ENCODE results near the gene TSHB. TPM values are rescaled to one million over a fixed set of nuclear protein-coding genes. Genes with fewer than 3 reads are reported as not detected.

TSHB gene
- polyA plus RNA-seq, 3 donors = not detected

DNA sequence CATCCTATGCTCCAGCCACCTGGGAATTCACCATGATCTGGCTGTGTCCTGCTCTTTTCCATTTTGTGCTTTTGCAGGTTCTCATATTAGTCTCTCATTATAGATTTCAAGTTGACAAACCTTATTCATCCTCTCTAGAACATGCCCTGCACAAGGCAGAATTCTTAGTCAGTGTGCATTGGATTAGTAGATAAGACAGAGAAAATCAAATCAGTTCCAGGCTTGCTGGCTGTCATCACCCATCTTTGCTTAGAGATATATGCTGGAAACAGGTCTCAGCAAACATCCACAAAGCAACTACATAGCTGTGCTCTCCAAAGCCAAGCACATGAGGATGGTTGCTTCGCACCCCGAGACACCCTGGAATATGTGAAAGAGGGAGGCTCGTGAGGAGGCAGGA is 34.8 kb downstream of the TSHB start:
- TF ChIP-seq, protein P1, sequence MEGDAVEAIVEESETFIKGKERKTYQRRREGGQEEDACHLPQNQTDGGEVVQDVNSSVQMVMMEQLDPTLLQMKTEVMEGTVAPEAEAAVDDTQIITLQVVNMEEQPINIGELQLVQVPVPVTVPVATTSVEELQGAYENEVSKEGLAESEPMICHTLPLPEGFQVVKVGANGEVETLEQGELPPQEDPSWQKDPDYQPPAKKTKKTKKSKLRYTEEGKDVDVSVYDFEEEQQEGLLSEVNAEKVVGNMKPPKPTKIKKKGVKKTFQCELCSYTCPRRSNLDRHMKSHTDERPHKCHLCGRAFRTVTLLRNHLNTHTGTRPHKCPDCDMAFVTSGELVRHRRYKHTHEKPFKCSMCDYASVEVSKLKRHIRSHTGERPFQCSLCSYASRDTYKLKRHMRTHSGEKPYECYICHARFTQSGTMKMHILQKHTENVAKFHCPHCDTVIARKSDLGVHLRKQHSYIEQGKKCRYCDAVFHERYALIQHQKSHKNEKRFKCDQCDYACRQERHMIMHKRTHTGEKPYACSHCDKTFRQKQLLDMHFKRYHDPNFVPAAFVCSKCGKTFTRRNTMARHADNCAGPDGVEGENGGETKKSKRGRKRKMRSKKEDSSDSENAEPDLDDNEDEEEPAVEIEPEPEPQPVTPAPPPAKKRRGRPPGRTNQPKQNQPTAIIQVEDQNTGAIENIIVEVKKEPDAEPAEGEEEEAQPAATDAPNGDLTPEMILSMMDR (IDR thresholded peaks at IDR 0.05) = no peak
- H3K27ac Mint-ChIP-seq = peak overlapping the region in 1 of 7 donors; percentile 41
- WGBS (ENCODE audit: insufficient coverage) = 100% methylated on average over 1 of the region's 3 CpGs
- peaks cover 13 to 14% of the 10 kb centered on the region in 2 donors for H3K4me1 ChIP-seq (ENCODE audit: control insufficient read depth in 1 of 2, insufficient read depth in 2 of 2, low read length in 2 of 2)
- H3K27ac ChIP-seq (ENCODE audit: low read depth in 1 of 2, low read length in 2 of 2) = no peak overlapping the region
- no peaks in the 10 kb centered on the region for H3K27me3 ChIP-seq (ENCODE audit: control insufficient read depth in 2 of 2, insufficient read depth in 2 of 2, low read length in 2 of 2)
- no peaks in the 10 kb centered on the region for H3K9me3 ChIP-seq (replicated peaks in 1 of 2; ENCODE audit: control insufficient read depth in 1 of 2, insufficient read depth in 1 of 2, low read length in 2 of 2)
- no peak overlapping the region for H2AFZ ChIP-seq (ENCODE audit: insufficient read depth, low read depth, low read length, poor library complexity, severe bottlenecking)
- peaks cover 0 to 1% (median 0%) of the 10 kb centered on the region in 3 donors for H3K27me3 Mint-ChIP-seq (ENCODE audit: low read depth in 3 of 3)
- H3K9ac ChIP-seq (ENCODE audit: insufficient read depth, low read length, poor library complexity, severe bottlenecking) = no peak overlapping the region
- no peak overlapping the region for H3K4me3 Mint-ChIP-seq
- H3K4me3 ChIP-seq (replicated peaks in 1 of 3; ENCODE audit: low read depth in 2 of 3, low read length in 3 of 3) = no peak overlapping the region
- H3K4me1 Mint-ChIP-seq = peaks cover 27% of the 10 kb centered on the region
- H3K36me3 Mint-ChIP-seq = peaks cover 19 to 28% of the 10 kb centered on the region in 2 donors
- H3K9me3 Mint-ChIP-seq = peaks cover 0 to 2% (median 0%) of the 10 kb centered on the region in 7 donors
- H4K20me1 ChIP-seq (ENCODE audit: insufficient read depth, low read length) = no peaks in the 10 kb centered on the region
- peaks cover 2 to 31% of the 10 kb centered on the region in 2 donors for H3K36me3 ChIP-seq (replicated peaks in 1 of 2; ENCODE audit: control insufficient read depth in 1 of 2, insufficient read depth in 2 of 2, low read length in 2 of 2)
- H3K4me2 ChIP-seq (replicated peaks; ENCODE audit: extremely low read depth, low read length, poor library complexity, severe bottlenecking) = no peak overlapping the region
- DNase-seq = no peak
- intact Hi-C loops (cut with micrococcal nuclease) = no loop called here
- no peaks in the 10 kb centered on the region for H3K79me2 ChIP-seq (ENCODE audit: insufficient read depth, low read length)

DNA sequence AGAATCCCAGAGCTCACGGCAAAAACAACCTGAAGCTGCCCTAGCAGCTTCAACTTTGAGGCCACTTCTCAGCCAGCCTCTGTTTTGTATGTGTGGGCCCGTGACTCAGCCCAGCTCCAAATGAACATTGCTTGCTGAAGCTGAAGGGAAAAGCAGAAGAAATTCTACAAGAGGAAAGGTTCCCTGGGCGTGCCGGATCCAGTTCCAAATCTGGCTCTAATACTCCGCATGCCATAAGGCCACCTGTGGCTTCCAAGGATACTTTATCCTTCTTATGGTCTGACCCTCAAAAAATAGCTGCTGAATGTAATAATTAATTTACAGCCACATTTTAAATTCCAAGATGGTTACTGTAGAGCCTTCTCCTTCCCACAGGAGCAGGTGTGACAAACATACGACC is 35.4 kb downstream of the TSHB start:
- H3K27ac Mint-ChIP-seq = no peak overlapping the region
- H3K27me3 Mint-ChIP-seq (ENCODE audit: low read depth in 3 of 3) = peaks cover 0 to 1% (median 0%) of the 10 kb centered on the region in 3 donors
- no peak overlapping the region for H2AFZ ChIP-seq (ENCODE audit: insufficient read depth, low read depth, low read length, poor library complexity, severe bottlenecking)
- peaks cover 24% of the 10 kb centered on the region for H3K4me1 Mint-ChIP-seq
- H4K20me1 ChIP-seq (ENCODE audit: insufficient read depth, low read length) = no peaks in the 10 kb centered on the region
- H3K4me2 ChIP-seq (replicated peaks; ENCODE audit: extremely low read depth, low read length, poor library complexity, severe bottlenecking) = no peak overlapping the region
- H3K9ac ChIP-seq (ENCODE audit: insufficient read depth, low read length, poor library complexity, severe bottlenecking) = no peak overlapping the region
- WGBS (ENCODE audit: insufficient coverage) = 94% methylated on average over 2 of the region's 6 CpGs
- TF ChIP-seq, protein P1 (IDR thresholded peaks at IDR 0.05) = no peak
- H3K4me1 ChIP-seq (ENCODE audit: control insufficient read depth in 1 of 2, insufficient read depth in 2 of 2, low read length in 2 of 2) = peaks cover 12 to 13% of the 10 kb centered on the region in 2 donors
- no peaks in the 10 kb centered on the region for H3K9me3 ChIP-seq (replicated peaks in 1 of 2; ENCODE audit: control insufficient read depth in 1 of 2, insufficient read depth in 1 of 2, low read length in 2 of 2)
- no peak overlapping the region for H3K4me3 Mint-ChIP-seq
- H3K36me3 ChIP-seq (replicated peaks in 1 of 2; ENCODE audit: control insufficient read depth in 1 of 2, insufficient read depth in 2 of 2, low read length in 2 of 2) = peaks cover 2 to 36% of the 10 kb centered on the region in 2 donors
- H3K4me3 ChIP-seq (replicated peaks in 1 of 3; ENCODE audit: low read depth in 2 of 3, low read length in 3 of 3) = no peak overlapping the region
- intact Hi-C loops (cut with micrococcal nuclease) = no loop called here
- H3K9me3 Mint-ChIP-seq = peaks cover 0 to 2% (median 0%) of the 10 kb centered on the region in 7 donors
- no peaks in the 10 kb centered on the region for H3K27me3 ChIP-seq (ENCODE audit: control insufficient read depth in 2 of 2, insufficient read depth in 2 of 2, low read length in 2 of 2)
- H3K79me2 ChIP-seq (ENCODE audit: insufficient read depth, low read length) = no peaks in the 10 kb centered on the region
- no peak overlapping the region for H3K27ac ChIP-seq (ENCODE audit: low read depth in 1 of 2, low read length in 2 of 2)
- H3K36me3 Mint-ChIP-seq = peaks cover 25 to 30% of the 10 kb centered on the region in 2 donors
- no peak for DNase-seq
